T-helper 2 cell treated with Interferon-gamma antibody and Interleukin-4, amounts not matched to agents 100 ng/mL and 5 ng/mL, for 36 hours (primary cell): ENCODE results near the gene VPS26B. TPM values are rescaled to one million over a fixed set of nuclear protein-coding genes. Genes with fewer than 3 reads are reported as not detected.

Experiments used
- intact Hi-C: fragments of 100-400 bp; cut with micrococcal nuclease; formaldehyde crosslinking; loops from one replicate; pipeline ENCODE4 v1.15.1; 2023
- total RNA-seq: library from RNA; stranded (reverse); gene quantifications from 2 replicates; pipeline ENCODE4 v1.2.3, GENCODE V29; 2022

VPS26B gene
- total RNA-seq, 1 donor from 2014 or later, result 55.6 TPM

- intact Hi-C loops, result loop anchor here (10.0 kb wide), 1 partner anchor 220 kb away; no protein-coding TSS in a partner anchor
Measured at GRCh38 chr11:134255184-134255561, 30.7 kb downstream of the VPS26B start.

- intact Hi-C loops, result loop anchor here (10.0 kb wide), 1 partner anchor 222 kb away; no protein-coding TSS in a partner anchor
Measured at GRCh38 chr11:134257101-134257500, 32.6 kb downstream of the VPS26B start.

- intact Hi-C loops, result loop anchor here (10.0 kb wide), 1 partner anchor 224 kb away; no protein-coding TSS in a partner anchor
Measured at GRCh38 chr11:134258577-134258976, 34.1 kb downstream of the VPS26B start.

- intact Hi-C loops, result no loop called here
Measured at GRCh38 chr11:134260503-134260902, 36.0 kb downstream of the VPS26B start.

- intact Hi-C loops, result no loop called here
Measured at GRCh38 chr11:134260983-134261382, 36.5 kb downstream of the VPS26B start.

GRCh38 chr11:134261626-134262488, 37.4 kb downstream of the VPS26B start:
- intact Hi-C loops, result loop anchor here (1.0 kb wide), 1 partner anchor 14 kb away; the partner anchor contains the start of gene GLB1L3

GRCh38 chr11:134264966-134265764, 40.7 kb downstream of the VPS26B start:
- intact Hi-C loops, result no loop called here

GRCh38 chr11:134266440-134266839, 42.0 kb downstream of the VPS26B start:
- intact Hi-C loops, result no loop called here

- intact Hi-C loops, result no loop called here
Measured at GRCh38 chr11:134266841-134267251, 42.4 kb downstream of the VPS26B start.

- intact Hi-C loops, result no loop called here
Measured at GRCh38 chr11:134267461-134267860, 43.0 kb downstream of the VPS26B start.

- intact Hi-C loops, result no loop called here
Measured at GRCh38 chr11:134267966-134268365, 43.5 kb downstream of the VPS26B start.

- intact Hi-C loops, result loop anchor here (1.0 to 10.0 kb wide), 2 partner anchors 17 to 315 kb away; partner anchors contain the start of genes ACAD8 and THYN1
Measured at GRCh38 chr11:134270250-134270714, 45.8 kb downstream of the VPS26B start.

GRCh38 chr11:134271978-134272377, 47.5 kb downstream of the VPS26B start:
- intact Hi-C loops, result loop anchor here (10.0 kb wide), 1 partner anchor 313 kb away; no protein-coding TSS in a partner anchor

GRCh38 chr11:134272381-134273316, 48.2 kb downstream of the VPS26B start:
- intact Hi-C loops, result loop anchor here (10.0 kb wide), 1 partner anchor 312 kb away; no protein-coding TSS in a partner anchor

- intact Hi-C loops, result loop anchor here (10.0 kb wide), 1 partner anchor 311 kb away; no protein-coding TSS in a partner anchor
Measured at GRCh38 chr11:134273317-134273712, 48.8 kb downstream of the VPS26B start.

GRCh38 chr11:134275188-134275533, 50.7 kb downstream of the VPS26B start:
- intact Hi-C loops, result loop anchor here (1.0 to 10.0 kb wide), 2 partner anchors 51 to 310 kb away; partner anchors contain the start of gene VPS26B

GRCh38 chr11:134275534-134276395, 51.3 kb downstream of the VPS26B start, which contains the start of gene GLB1L3:
TSS of gene GLB1L3 (plus strand) at chr11:134276379. CDS start at chr11:134276741, 362 bp downstream.
- intact Hi-C loops, result loop anchor here (1.0 to 10.0 kb wide), 5 partner anchors 13 to 309 kb away; partner anchors contain the start of genes ACAD8, GLB1L2, THYN1 and VPS26B

- intact Hi-C loops, result loop anchor here (1.0 to 10.0 kb wide), 4 partner anchors 14 to 308 kb away; partner anchors contain the start of genes ACAD8, GLB1L2 and THYN1
Measured at GRCh38 chr11:134276396-134277182, 52.1 kb downstream of the VPS26B start.
